GM21390 (cell line): ENCODE data around the gene PIGH.
"Not testable (repeated sequence)": the region's sequence is repeated elsewhere in the genome, so short reads cannot be mapped to it uniquely, and the experiment has no call there.

Experiments
- ATAC-seq: cut with Tn5 transposase; IDR thresholded peaks from one replicate; pipeline ENCODE4 v1.9.1; 2021; ENCODE audit not compliant: unreplicated experiment

Gene PIGH

GRCh38 chr14:67553547-67553946, 46.5 kb downstream of the PIGH start:
- ATAC-seq = no peak

DNA sequence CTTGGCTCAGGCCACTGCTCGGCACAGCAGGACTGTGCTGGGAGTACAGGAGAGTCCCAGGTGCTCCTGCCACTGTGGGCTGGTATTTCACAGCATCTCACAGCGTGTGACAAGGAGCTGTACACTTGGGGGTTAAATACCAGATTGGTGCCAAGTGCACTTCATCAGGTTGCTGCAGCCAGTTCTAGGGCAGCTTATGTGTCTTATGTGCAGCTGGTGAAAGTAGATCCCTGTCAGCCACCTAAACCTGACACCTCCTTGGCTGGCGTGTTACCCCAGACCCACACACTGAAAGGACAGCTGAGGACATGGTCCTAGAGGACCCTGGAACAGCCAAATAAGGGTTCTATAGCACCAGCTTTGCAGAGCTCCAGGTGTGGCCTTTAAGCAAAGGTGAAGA, 48.1 kb downstream of the PIGH start:
- ATAC-seq = no peak

GRCh38 chr14:67551123-67551522, 48.9 kb downstream of the PIGH start:
- ATAC-seq = no peak

DNA sequence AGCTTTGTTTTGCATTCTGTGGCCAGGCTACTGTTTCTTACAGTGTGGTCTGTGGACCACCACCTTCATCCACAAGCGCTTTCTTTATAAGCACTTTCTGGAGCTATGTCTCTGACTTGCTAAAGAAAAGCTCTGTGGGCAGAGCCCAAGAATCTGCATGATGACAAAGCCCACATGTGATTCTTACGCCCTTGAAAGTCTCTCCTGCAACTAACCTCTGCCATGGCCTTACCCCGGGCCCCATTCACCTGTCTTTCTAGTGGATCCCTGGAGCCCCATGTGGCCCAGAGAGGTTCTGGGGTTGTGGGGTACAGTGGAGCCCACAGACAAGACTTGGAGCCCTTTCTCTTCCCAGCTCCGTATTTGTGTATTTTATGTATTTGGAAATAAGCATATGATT, 50.3 kb downstream of the PIGH start:
- no peak for ATAC-seq

DNA sequence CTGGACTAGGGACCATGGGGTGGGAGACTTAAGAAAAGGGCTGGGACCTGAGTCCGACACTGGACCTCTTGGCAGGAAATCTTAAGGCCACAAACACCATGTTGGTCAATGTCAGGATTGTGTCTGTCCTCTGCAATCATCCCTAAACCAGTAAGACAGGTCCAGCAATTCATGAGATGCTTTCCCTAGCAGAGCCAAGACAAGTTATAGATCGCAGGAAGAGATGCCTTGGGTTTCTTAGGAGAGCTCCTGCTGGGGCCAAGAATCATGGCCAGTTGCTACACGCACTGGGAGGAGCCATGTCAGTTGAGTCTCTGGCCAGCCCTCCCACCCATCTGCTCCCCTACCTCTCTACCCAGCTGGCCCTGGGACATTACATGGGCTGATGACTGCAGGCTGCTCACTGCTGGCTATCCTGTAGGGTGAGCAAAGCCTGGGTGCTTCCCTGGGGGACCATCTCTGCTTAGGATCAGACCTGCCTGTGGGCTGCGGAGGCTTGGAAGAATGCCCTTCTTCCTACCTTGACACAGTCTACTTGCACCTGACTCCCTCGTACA, 52.8 kb downstream of the PIGH start:
- ATAC-seq = no peak

DNA sequence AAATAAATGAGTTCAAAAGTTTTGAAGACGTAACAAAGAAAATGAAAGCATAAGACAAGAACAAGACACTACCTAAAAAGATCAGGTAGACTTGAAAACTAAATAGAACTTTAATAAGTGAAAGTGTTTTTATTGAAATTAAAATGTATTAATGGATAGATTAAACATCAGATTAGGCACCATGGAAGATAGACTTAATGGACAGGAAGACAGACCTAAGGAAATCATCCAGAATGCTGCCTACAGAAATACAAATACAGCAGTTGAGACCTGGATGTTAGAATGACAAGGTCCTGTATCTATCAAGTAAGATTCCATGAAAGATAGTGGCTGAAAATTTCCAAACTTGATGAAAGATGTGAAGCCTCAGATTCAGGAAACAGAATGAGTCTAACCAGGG, 55.5 kb downstream of the PIGH start:
- no peak for ATAC-seq

GRCh38 chr14:67542620-67543019, 57.4 kb downstream of the PIGH start:
- not testable (repeated sequence) for ATAC-seq

DNA sequence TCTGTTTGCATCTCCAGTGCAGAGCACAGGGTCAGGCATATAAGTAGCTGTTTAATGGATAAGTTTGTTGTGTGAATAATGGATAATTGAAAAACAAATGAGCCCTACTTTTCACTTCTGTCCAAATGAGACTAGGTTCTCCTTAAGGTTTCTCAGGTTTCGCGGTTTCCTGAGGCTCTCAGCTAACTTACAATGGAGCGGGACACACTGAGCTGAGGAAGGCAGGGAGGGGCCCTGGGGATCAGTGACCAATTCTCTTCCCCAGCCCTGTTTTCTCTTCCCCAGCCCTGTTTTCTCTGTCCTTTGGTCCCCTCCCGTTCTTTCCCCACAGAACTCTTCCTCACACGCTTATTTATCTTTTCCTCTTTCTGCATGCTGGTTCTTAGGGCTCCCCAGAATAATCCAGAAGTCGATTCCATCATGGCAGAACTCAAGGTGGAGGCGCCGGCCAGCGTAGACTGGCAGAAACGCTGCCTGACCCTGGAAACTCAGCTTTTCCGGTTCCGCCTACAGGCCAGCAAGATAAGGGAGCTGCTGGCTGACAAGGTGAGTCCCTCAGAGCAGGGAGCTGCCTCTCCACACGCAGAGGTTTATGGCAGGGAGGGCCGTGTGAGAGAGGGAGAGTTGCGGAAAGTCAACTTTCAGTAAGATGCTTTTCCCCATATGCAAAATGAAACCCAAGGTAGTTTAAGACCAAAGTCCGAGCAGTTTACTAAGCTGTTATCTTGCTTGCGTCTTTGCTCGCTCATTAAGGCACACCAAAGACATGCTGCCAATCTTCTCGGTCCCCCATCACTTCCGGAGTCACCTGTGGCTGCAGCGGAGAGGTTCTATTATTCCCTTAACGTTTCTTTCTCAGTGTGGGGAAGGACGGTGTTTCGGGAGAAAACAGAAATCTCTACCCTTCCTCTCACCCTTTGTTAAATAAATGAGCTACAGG, 58.4 kb downstream of the PIGH start:
- ATAC-seq = no peak
